Activated T-cell treated with anti-CD3 and anti-CD28 coated beads for 1 hour (primary cell): ENCODE measurements around the gene COG5.

ENCODE experiments used
- DNase-seq: peaks from one replicate; pipeline ENCODE4 v3.0.0-alpha.2; 2020; ENCODE audit warnings: low read depth

COG5 gene

DNA sequence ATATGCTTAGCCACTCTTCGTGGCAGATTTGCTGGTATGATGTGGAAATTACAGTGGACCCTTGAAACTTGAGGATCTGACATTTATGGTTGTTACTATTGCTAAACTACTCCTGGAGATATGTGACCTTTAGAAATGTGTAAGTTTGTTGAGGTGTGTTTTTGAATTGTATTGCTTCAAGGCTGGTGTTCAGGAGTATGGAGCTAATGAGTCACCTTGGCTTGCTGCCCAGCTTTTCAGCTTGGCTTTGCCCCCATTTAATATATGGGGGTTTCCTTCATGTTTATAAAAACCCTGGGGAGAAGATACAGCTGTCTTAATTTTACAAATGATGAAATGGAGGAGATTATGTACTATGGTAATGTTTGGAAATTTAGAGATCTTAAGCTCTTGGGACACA, 383.3 kb downstream of the COG5 start:
- peak; percentile 60 for DNase-seq

DNA sequence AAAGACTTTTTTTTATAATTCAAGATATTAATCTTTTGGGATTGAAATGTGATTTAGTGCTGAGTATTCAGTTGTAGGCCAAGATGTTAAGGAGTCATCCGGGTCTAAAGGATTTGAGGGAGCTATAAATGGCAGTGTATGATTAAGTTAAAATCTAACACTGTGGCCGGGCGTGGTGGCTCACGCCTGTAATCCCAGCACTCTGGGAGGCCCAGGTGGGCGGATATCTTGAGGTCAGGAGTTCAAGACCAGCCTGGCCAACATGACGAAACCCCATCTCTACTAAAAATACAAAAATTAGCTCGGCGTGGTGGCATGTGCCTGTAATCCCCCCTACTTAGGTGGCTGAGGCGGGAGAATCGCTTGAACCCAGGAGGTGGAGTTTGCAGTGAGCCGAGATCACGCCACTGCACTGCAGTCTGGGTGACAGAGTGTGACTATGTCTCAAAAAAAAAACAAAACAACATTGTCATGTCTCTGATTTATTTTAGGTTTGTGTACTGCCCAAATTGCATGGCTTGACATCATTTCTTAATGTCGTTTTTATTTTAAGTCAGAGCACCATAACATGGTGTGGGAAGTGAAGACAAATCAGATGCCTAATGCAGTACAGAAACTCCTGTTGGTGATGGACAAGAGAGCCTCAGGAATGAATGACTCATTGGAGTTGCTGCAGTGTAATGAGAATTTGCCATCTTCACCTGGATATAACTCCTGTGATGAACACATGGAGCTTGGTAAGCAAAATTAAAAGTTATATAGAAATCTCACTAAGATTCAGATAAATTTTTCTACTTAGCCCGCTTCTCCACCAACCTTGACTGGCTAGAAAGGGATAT, 384.2 kb downstream of the COG5 start:
- DNase-seq: no peak

GRCh38 chr7:107173691-107174406, 389.9 kb downstream of the COG5 start:
- no peak for DNase-seq

DNA sequence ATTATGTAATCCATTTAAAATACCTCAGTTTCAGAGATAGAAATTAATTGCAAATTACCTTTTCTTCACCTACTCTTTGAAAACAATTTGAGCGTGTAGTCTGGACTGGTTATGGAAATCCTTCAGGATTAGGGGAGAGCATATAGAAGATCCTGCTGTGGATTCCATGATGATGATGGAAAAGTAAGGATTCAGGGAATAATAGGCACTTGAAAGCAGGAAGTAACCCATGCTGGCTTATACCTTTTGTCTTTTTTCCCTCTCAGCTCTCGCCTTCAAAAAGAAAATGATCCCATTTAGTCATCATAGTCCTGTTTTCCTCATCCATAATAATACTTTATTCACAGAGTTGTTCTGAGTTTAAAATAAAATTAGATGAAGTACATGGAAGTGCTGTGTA, 390.5 kb downstream of the COG5 start:
- no peak for DNase-seq

DNA sequence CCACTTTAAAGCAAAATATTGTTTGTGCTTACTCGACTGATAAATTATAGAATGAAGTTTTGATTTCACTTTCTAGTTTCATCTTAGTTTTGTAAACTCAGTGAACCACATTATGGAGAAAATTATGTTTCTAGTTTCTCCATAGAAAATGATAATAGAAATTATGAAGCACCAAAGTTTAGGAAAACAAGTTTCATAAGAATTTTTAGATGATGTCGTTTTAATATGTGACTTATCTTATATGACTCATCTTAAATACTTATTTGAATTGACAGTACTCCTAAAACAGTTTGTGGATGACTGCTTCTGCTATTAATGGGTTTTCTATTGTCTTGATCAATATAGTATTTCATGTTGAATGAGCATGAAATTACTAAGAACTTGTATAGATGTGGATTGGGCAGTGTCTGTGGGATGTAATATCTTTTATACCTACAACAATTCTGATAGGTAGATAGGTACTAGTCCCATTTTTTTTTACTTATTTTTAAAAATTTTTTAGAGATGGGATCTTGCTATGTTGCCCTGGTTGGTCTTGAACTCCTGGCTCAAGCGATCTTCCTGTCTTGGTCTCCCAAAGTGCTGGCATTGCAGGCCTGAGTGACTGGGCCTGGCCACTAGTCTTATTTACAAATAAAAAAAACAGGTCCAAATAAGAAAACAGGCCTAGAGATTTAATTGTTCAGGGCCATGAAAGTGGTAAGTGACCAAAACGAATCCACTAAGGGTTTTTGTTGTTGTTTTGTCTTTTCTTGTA, 391.3 kb downstream of the COG5 start:
- DNase-seq: no peak

DNA sequence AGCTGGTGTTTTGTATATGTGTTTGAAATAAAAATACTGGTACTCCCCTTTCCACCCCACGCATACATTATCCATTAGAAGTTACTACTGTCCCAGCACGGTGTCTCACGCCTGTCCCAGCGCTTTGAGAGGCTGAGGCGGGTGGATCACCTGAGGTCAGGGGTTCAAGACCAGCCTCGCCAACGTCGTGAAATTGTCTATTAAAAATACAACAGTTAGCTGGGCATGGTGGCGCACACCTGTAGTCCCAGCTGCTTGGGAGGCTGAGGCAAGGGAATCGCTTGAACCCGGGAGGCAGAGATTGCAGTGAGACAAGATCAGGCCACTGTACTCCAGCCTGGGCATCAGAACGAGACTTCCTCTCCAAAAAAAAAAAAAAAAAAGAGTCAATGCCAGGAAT, 392.2 kb downstream of the COG5 start:
- DNase-seq: no peak

DNA sequence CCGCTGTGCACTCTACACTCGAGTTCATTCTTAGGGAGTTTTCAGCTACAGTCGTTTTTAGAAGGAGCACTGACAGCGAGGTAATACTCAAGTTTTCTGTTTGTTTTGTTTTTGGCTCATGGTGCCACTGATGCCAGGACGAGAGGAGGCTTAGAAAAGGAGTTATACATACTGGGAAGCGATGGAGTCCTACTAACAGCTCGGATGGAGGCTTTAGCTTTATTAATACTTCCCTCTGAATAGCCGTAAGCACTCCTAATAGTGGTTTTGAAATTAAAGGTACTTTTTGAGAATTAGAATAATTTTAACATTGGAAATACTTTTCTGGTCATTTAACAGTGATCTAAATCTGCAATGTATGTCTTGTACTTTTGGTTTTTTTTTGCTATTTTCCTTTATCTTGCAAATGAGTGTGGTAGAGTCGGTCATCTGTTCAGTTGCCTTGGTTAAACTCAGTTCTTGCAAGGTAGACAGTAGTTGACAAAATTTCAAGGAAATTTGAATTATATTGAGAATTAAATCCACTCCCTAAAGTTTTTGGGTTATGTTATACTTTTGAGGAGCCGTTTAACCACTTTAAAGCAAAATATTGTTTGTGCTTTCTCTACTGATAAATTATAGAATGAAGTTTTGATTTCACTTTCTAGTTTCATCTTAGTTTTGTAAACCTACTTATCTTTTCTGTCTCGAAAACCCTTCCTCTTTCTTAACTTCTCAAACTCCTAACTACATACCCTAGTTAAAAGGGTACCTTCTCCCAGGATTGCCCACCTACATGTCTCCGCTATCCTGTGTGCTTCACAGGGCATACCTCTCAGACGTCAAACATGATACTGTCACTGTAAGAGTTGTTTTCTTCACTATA, 393.4 kb downstream of the COG5 start:
- DNase-seq: no peak

- peak; percentile 70 for DNase-seq
Measured at GRCh38 chr7:107169120-107170050, 394.3 kb downstream of the COG5 start.

- DNase-seq: peak; percentile 96
Measured at GRCh38 chr7:107168233-107169119, 395.2 kb downstream of the COG5 start, which contains the start of gene HBP1. Gene HBP1, plus strand, starts transcription at chr7:107169003. Its CDS starts 10,891 bp downstream, at chr7:107179894.

- no peak for DNase-seq
Measured at GRCh38 chr7:107167483-107168232, 396.1 kb downstream of the COG5 start.

DNA sequence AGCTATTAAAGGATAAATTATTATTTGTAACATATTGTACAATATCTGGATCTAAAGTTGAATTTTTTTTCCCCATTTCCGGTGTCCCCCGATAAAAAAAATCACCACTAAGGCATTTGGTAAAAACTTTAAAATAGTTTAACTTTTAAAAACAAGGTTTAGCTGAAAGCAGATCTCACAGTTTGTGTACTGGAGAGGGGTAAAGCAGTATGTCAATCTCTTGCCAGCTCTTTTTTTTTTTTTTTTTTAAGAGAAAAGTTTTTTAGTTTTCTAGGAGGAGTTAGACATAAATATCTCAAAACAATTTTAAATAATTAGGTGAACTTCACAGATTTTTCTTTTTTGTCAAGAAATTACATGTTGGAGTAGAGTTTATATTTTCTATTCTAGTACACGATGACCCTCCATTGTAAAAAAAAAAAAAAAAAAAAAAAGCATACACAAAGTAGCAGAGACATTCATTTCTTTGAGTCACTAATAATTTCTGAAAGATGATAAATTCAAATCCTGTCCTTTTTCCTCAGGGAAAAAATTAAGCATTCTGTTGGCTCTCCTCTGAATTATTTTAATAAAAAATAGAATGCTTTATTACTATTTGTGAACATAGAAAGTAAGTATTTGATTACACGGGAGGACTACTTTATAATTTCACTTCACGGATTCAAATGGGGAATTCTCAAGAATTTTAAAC, 396.8 kb downstream of the COG5 start:
- DNase-seq: no peak

DNA sequence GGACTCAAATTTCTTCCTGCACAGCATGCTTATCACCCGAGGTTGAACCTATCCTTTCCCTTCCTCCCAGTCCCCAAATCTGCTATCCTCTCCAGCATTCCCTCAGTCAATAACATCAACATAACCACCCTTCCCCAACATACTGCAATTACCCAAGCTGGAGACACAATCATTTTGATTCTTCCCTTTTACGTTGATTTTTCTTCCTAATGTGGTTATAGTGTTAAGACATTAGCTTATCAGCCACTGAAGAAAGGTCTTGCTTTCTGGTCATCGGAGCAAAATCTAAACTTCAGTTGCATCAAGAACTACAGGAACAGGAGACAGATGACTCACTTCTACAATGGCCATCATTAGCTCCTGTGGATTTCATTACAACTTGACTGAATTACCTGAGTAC, 398.4 kb downstream of the COG5 start:
- no peak for DNase-seq

DNA sequence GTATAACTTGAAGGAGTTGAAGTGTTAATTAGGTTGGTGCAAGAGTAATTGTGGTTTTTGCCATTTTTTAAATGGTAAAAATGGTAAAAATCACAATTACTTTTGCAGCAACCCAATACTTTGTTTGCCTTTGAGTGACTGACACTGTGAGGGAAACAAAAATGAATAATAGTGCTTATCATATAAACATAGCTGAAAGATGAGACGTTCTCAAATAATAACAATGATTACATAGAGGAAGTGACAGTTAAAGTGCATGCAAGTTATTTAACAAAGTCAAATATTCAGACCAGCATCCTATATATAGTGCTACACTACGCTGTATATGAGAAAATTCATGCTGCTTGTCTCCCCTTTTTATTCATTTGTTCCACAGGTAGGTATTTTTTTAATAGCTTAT, 399.6 kb downstream of the COG5 start:
- no peak for DNase-seq

DNA sequence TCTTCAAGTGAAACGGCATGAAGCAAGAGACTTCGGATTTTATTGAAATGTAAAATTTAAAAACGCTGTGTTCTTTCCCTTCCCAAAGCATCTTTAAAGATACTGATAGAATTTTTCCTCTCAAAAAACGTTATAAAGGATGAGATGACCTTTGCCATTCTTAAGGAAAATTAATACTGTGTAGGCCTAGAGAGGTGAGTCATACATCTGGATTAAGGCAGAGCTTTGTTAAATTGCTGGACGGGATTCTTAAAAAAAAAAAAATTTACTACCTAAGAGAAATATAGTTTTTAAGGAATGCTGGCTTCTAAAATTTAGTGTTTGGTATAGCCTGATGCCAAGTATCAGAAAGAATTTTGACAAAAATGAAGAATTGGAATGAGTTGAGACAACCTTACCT, 401.2 kb downstream of the COG5 start:
- no peak for DNase-seq

DNA sequence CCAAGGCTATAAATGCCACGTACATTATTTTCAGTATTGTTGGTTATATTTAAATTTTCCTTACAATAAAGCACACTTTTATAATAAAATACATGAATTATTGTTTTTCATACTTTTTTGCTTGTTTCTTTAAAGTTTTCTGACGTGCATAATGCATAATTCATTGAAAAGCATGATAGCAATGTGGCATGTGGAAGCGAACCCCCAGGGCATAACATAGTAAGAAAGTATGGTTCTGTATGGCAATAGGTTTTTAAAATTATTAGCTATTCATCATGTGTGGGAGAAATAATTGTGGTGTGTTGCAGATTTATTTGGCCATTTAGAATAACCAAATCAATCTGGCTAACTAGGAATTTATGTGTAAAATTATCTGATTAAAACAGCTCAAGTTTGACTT, 402.3 kb downstream of the COG5 start:
- DNase-seq: no peak

- no peak for DNase-seq
Measured at GRCh38 chr7:107160389-107160788, 403.3 kb downstream of the COG5 start.

DNA sequence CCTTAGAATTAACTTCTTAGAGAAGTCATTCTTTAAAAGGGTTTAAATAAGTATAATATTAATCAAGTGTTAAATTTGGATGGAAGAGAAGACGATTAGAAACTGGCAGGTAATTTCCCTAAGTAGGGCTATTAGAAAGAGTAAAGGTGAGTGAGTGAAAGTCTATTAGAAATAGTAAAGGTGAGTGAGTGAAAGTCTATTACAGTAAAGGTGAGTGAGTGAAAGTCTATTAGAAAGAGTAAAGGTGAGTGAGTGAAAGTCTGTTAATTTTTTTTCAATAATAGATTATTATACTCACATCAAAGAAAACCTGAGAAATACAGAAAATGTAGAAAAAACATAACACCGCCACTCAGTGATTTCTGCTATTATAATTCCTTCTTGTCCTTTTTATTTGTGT, 405.7 kb downstream of the COG5 start:
- DNase-seq: no peak

- no peak for DNase-seq
Measured at GRCh38 chr7:107157091-107157490, 406.6 kb downstream of the COG5 start.
